SIG-M5 treated with dmso at 0.1 percent for 504 hours (cell line): ENCODE measurements around the gene CNTNAP2.
"Not testable (repeated sequence)": the region's sequence is repeated elsewhere in the genome, so short reads cannot be mapped to it uniquely, and the experiment has no call there.

Source experiments
- DNase-seq: peaks from one replicate; lab custom pipeline; 2025; ENCODE audit not compliant: unreplicated experiment; lab: John Stamatoyannopoulos, UW

The CNTNAP2 gene

DNA sequence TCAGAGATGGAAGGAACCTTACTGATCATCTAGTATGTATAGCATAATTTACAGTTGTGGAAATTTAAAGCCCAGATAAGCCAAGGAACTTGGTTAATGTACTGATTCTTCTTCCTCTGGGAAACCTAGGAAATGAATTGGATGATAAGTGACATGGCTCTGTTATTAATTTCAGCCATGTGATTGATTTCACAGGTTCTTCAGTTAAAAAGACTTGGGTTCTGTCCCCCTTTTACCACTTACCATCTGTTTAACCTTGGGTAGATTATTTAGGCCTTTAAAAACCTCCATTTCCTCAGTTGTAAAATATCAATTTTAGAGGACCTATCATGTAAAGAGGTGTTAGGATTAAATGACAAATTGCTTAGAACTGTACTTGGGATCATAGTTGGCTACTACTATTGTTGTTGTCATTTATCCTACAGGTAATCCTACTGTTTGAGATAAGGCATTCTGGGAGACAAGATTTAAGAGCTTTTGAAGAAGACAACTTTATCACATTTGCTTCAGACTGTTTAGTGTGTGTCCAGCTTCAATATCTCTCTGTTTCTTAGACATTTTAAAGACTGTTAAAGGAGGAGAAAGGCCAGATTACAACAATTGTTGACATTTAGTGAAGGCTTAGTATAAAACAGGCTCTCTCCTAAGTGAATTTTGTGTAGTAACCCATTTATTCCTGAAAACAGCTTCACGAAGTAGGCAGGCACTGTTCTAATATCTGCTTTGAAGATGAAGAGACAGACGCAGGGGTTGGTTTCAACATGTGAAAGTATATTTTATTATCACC lies 1476.9 kb downstream of the CNTNAP2 start:
- DNase-seq: no peak

DNA sequence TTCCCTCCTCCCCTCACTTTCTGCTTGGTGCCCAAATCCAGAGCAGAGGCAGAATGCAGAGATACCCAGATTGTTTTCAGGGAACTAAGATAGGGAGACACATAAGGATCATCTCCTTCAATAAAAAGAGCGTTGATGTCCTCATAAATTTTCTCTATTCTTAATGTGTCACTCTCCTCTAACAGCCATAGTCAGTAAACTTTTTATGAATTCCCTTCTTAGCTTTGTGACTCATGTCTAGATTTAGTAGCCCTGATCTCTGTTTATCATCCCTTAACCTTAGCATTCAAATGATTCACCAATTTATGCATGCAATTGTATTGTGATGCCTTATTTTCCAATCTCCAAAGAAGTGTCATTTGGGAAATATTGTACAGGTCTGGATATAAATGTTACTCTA lies 1478.4 kb downstream of the CNTNAP2 start:
- DNase-seq: no peak

DNA sequence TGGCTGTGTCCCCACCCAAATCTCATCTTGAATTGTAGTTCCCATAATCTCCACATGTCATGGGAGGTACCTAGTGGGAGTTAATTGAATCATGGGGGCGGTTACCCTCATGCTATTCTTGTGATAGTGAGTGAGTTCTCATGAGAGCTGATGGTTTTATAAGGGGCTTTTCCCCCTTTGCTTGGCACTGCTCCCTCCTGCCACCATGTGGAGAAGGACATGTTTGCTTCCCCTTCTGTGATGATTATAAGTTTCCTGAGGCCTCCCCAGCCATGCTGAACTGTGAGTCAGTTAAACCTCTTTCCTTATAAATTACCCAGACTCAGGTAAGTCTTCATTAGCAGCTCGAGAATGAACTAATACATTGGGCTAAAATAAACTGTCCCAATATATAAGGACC lies 1482.1 kb downstream of the CNTNAP2 start:
- DNase-seq: not testable (repeated sequence)

GRCh38 chr7:147605323-147605722 lies 1488.7 kb downstream of the CNTNAP2 start:
- DNase-seq: no peak

GRCh38 chr7:147607157-147607800 lies 1490.7 kb downstream of the CNTNAP2 start:
- no peak for DNase-seq

DNA sequence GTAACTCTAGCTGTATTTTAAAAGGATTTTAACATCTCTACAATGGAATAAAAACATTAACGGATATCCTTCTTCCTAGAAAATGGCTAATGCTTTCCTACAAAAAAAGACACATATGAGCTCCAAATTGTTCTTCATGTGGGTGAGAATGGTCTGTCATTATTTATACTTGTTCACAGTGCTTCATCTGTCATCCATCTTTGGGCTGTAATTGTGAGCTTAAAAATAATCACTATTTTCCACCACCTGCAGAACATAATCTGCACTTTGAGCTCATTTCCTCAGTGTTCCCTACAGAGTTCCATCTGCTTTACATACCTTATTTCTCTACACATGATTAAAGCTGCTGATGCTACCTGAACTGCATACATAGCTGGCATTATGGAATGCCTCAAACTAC lies 1494.8 kb downstream of the CNTNAP2 start:
- no peak for DNase-seq

DNA sequence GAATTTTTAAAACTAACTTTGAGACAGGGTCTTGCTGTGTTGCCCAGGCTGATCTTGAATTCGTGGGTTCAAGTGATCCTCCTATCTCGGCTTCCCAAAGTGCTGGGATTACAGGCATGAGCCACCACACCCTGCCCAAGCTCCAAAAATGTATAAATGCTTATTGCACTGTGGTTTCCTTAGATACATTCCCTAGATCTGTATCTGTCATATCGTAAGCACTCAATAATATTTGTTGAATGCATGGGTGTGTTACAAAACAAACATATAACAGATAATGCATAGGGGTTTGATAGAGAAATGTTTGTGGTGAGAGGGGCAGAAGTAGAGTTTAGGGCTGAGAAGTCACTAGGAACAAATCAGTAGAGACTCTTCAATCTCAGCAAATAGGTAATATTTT lies 1518.7 kb downstream of the CNTNAP2 start:
- DNase-seq: no peak

- DNase-seq: no peak
Measured at GRCh38 chr7:147636553-147636952, 1520.0 kb downstream of the CNTNAP2 start.

- no peak for DNase-seq
Measured at GRCh38 chr7:147638566-147638965, 1522.0 kb downstream of the CNTNAP2 start.

DNA sequence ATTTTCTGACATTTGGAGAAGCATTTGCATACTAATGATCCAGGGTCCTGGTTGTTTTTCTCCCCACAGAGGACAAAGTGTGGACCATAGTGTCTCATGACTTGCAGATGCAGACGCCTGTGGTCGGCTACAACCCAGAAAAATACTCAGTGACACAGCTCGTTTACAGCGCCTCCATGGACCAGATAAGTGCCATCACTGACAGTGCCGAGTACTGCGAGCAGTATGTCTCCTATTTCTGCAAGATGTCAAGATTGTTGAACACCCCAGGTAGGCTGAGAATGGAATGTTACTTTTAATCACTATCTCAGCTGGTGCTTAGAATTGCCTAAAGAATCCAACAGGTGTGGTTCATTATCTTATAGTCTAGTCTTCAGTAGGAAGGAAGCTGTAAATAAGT lies 1522.4 kb downstream of the CNTNAP2 start:
- DNase-seq: no peak

DNA sequence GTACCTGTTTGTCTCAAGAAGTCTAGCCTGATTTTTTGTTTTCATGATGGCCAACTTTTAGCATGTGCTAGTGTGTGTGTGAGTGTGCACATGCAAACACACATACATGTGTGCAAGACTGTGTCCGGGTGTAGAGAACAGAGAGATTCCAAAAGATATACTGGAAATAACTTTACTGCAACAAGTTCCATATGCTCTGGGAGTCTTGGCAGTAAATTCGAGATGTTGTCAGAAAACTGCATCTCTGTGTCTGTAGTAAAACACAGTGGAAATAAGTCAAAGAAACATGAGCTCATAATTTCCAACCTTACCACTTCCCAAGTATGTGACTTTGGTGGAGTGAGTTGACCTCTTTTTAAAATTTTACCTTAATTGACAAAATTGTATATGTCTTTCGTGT lies 1523.2 kb downstream of the CNTNAP2 start:
- DNase-seq: no peak

DNA sequence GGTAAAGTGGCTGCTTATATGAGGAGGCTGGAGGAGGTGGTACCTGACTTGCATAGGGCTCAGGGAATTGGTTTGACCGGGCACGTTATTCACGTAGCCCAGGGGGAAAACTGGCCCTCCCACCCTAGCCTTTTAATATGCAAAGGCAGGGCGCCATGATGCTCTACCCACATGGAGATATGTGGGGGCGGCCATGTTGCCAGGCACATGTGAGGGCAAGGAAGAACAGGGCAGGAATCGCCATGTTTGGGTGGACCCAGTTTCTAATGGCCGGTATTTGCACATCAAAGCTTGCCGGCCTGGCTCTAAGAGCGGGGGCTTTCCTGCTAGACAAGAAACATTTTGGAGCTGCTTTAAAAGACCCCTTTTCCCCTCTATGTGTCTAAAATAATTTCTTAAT lies 1524.2 kb downstream of the CNTNAP2 start:
- no peak for DNase-seq

DNA sequence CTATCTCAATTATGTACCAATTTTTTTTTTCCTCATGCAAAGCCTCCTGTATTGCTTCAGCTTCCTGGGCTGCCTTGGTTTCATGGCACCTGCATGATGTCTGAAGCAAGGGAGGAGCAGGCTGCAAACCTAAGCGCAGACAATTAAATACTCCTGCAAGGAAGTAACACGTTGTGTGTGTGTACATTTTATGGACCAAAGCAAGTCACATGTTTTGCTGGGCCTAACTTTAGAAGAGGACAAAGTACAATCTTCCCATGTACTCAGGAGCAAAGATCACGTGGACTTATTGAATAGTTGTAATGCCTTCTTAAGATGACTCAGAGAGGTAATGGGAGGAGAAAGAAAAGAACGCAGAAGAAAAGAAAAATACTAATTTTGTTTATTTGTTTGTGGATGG lies 1530.0 kb downstream of the CNTNAP2 start:
- DNase-seq: no peak

- no peak for DNase-seq
Measured at GRCh38 chr7:147650991-147651390, 1534.4 kb downstream of the CNTNAP2 start.

GRCh38 chr7:147651601-147652000 lies 1535.0 kb downstream of the CNTNAP2 start:
- no peak for DNase-seq

GRCh38 chr7:147653456-147653855 lies 1536.9 kb downstream of the CNTNAP2 start:
- DNase-seq: no peak

- DNase-seq: no peak
Measured at GRCh38 chr7:147658392-147658967, 1541.9 kb downstream of the CNTNAP2 start.

DNA sequence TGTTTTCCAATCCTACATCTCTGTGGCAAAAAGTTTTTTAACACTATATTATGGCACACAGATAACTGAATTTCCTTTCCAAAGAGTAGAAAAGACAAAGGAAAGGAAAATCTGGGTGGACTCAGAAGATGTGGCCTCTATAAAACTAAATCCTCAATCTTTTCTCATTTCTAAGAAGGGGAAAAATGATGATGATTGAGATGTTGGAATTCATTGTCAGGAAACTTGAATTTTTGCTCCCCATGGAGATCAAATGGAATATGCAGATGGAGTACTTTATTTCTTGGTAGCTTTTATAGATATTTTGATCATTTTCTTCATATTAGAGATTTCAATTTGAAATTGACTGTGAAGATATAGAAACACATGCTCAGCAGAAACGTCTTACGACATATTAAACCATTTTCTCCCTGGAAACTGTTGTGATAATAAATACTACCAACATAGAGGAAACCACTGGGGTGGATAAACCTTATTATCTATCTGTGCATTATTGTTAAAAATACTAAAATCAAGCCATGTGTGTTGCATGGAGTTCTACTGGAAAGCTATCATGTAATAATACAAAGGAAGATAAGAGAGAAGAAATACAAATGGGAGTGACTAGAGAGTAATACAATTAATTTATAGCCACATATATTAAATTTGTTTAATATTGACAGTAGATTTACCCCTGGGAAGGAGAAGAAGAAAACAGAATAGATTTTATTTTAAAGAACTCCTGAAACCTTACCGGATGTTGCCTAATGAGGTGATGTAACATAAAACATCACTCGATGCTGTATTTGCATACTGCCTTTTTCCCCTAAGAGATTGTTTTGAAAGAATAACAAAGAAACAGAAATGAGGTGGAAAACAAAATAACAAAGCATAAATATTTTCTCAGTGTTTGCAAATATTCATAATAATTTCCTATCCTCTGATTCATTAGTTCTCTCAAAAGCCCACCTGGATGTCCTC lies 1542.7 kb downstream of the CNTNAP2 start:
- no peak for DNase-seq

- no peak for DNase-seq
Measured at GRCh38 chr7:147664541-147664940, 1547.9 kb downstream of the CNTNAP2 start.

- no peak for DNase-seq
Measured at GRCh38 chr7:147670759-147671158, 1554.2 kb downstream of the CNTNAP2 start.

DNA sequence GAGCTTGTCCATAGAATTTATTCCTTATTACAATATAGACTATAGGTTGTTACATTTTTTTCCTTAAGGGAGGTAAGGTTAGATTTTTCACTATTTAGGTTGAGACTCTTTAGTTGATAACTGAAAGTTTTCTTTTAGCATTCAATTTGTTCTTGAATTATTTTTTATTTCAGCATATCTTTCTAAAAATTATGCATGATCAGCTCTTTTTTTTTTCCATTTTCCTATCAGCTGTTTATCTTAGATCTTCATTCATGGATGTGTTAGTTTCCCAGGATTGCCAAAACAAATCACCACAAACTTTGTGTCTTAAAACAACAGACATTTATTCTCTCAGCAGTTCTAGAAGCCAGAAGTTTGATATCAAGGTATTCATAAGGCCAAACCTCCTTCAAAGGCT lies 1558.1 kb downstream of the CNTNAP2 start:
- DNase-seq: no peak
